OCI-LY3 (cell line): Measurements from ENCODE around the gene MPPED1.

Experiments used
- EZH2phosphoT487 ChIP-seq: fragments of 200-600 bp; shearing (Covaris generic); IDR thresholded peaks from 2 replicates; pipeline ENCODE4 v1.6.1; 2018; ENCODE audit warnings: antibody characterized with exemption, mixed run types, low read depth
- TF ChIP-seq, protein P1 (sequence below): fragments of 200-600, 300-600 bp; sonication (generic); IDR thresholded peaks from 2 replicates; pipeline ENCODE4 v1.5.1; 2014; ENCODE audit warnings: antibody characterized with exemption, low read length, low read depth

- TF ChIP-seq, protein P1, sequence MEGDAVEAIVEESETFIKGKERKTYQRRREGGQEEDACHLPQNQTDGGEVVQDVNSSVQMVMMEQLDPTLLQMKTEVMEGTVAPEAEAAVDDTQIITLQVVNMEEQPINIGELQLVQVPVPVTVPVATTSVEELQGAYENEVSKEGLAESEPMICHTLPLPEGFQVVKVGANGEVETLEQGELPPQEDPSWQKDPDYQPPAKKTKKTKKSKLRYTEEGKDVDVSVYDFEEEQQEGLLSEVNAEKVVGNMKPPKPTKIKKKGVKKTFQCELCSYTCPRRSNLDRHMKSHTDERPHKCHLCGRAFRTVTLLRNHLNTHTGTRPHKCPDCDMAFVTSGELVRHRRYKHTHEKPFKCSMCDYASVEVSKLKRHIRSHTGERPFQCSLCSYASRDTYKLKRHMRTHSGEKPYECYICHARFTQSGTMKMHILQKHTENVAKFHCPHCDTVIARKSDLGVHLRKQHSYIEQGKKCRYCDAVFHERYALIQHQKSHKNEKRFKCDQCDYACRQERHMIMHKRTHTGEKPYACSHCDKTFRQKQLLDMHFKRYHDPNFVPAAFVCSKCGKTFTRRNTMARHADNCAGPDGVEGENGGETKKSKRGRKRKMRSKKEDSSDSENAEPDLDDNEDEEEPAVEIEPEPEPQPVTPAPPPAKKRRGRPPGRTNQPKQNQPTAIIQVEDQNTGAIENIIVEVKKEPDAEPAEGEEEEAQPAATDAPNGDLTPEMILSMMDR = no peak
- no peak for TF ChIP-seq EZH2phosphoT487
These were observed 47.7 kb upstream of the MPPED1 start for GRCh38 chr22:43364169-43364435.
